ENCODE results near the gene TEX10.
"Not testable (repeated sequence)": the region's sequence is repeated elsewhere in the genome, so short reads cannot be mapped to it uniquely, and the experiment has no call there.

TEX10 gene

GRCh38 chr9:100346836-100347235 lies 5.9 kb downstream of the TEX10 start:
- no peak for DNase-seq (ENCODE audit: low read depth in 2 of 2)

- DNase-seq (ENCODE audit: low read depth in 2 of 2) = no peak
Observed at GRCh38 chr9:100341889-100342288, 10.9 kb downstream of the TEX10 start.

DNA sequence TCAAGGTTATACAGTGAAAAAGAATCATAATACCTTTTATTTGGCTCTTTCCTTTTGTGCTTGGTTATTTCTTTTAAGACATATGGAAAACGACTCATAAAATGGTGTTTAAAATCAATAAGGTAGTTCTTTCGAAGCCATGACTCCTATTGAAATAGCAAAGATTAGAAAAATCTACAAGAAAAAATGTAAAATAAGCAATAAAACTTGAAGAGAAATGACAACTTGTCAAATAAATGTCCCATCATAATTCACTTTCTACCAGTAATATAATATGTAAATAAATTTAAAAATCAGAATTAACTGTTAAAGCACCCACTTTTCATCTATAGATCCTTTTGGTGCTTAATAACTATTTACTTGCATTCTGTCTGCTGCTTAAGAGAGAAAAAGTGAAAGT lies 12.5 kb downstream of the TEX10 start:
- no peak for DNase-seq (ENCODE audit: low read depth in 2 of 2)

GRCh38 chr9:100338736-100339135 lies 14.0 kb downstream of the TEX10 start:
- DNase-seq (ENCODE audit: low read depth in 2 of 2) = not testable (repeated sequence)

- no peak for DNase-seq (ENCODE audit: low read depth in 2 of 2)
Observed at GRCh38 chr9:100324594-100325200, 28.0 kb downstream of the TEX10 start.

GRCh38 chr9:100322954-100323536 lies 29.7 kb downstream of the TEX10 start:
- no peak for DNase-seq (ENCODE audit: low read depth in 2 of 2)

- no peak for DNase-seq (ENCODE audit: low read depth in 2 of 2)
Observed at GRCh38 chr9:100317706-100318105, 35.0 kb downstream of the TEX10 start.

DNA sequence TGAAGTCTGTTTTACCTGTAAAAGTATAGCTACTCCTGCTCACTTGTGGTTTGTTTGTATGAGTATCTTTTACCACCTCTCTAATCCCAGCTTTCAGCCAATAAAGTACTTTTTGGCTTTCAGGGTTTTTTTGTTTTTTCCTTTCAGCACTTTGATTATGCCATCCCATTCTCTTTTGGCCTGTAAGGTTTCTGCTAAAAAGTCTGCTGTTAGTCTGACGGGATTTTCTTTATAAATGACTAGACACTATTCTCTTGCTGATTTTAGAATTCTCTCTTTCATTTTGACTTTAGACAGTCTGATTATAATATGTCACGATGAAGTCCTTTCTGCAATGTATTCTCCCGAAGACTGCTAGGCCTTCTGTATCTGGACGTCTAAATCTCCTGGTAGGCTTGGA lies 37.2 kb downstream of the TEX10 start:
- no peak for DNase-seq (ENCODE audit: low read depth in 2 of 2)

- DNase-seq (ENCODE audit: low read depth in 2 of 2) = no peak
Observed at GRCh38 chr9:100309992-100310391, 42.8 kb downstream of the TEX10 start.

DNA sequence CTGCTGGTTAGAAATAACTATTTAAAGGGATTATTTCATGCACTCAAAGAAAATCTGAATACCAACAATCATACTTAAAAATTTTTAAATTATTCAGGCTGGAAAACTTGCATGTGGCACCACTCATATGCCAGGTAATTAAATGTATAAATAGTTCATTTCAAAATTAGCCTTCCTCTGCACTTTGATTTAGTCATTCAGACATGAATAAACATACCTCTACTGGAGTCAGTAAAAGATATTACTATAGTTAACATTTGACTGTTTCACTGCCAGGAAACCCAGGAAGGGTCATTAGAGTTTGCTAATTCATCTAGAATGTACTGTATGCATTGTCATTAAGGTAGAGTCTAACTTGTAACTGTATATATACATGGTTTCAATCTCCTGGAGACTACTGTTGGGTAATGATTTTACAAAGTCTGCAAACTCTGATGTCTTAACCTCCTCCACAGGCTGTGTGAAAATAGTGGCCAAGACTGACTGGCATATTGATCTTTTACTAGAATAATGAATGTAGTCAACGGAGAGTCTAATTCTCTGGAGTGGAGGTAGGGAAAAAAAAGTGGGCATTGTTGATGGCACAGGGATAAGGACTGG lies 43.7 kb downstream of the TEX10 start:
- no peak for DNase-seq (ENCODE audit: low read depth in 2 of 2)

GRCh38 chr9:100307080-100307479 lies 45.7 kb downstream of the TEX10 start:
- no peak for DNase-seq (ENCODE audit: low read depth in 2 of 2)

- DNase-seq (ENCODE audit: low read depth in 2 of 2) = no peak
Observed at GRCh38 chr9:100306283-100306682, 46.5 kb downstream of the TEX10 start.

GRCh38 chr9:100303747-100304146 lies 49.0 kb downstream of the TEX10 start:
- no peak for DNase-seq (ENCODE audit: low read depth in 2 of 2)

- DNase-seq (ENCODE audit: low read depth in 2 of 2) = no peak
Observed at GRCh38 chr9:100298378-100298777, 54.4 kb downstream of the TEX10 start.

DNA sequence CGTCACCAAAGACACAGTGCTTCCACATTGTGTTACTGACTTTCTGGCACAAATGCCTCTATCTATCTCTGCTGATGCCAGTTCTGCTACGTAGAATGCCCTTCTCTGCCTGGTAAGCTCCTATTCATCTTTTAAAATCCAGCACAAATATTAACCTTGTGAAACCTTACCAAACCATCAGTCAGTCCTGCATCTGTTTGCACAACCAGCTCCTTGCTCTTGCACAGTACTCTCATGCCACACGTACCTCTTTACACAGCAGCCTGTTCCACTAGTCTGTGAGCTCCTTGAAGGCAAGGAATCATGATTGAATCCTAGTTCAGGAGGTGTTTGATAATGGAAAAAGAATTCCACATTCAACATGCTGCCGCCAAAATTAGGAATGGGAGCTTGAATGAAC lies 56.3 kb downstream of the TEX10 start:
- no peak for DNase-seq (ENCODE audit: low read depth in 2 of 2)

DNA sequence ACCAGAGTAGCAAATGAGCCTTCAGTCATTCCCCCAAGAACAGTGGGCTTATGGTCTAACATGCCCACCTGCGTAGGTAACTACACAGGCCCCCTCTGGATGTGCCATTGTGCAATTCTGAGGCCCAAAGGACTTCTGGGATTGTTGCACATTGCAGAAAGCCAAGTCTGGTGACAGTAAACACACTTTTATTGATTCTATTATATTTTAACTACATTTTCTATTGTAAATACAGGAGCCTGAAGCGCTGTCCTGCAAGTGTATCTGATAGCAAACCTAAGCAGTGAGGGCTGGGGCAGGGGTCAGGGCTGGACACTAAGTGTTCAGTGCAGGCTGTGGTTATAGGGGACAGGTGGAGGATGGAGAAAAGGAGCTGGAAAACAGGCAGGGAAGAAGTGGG lies 57.5 kb downstream of the TEX10 start:
- no peak for DNase-seq (ENCODE audit: low read depth in 2 of 2)

GRCh38 chr9:100294806-100295205 lies 57.9 kb downstream of the TEX10 start:
- no peak for DNase-seq (ENCODE audit: low read depth in 2 of 2)

- no peak for DNase-seq (ENCODE audit: low read depth in 2 of 2)
Observed at GRCh38 chr9:100294341-100294740, 58.4 kb downstream of the TEX10 start.

DNA sequence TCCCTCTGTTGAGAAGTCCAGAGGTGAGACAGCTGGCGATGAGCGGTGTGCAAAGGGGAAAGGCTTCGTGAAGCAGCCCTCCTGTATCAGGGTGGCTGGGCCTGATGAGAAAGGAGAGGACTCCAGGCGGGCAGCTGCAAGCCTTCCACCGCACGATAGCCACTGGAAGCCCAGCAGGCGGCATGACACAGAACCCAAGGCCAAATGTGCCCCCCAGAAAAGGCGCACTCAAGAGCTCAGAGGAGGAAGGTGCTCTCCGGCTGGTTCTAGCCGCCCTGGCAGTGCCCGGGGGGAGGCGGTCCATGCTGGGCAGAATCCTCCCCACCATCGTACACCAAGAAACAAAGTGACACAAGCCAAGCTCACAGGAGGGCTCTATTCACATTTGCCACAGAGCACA lies 60.3 kb downstream of the TEX10 start:
- DNase-seq (ENCODE audit: low read depth in 2 of 2) = no peak

DNA sequence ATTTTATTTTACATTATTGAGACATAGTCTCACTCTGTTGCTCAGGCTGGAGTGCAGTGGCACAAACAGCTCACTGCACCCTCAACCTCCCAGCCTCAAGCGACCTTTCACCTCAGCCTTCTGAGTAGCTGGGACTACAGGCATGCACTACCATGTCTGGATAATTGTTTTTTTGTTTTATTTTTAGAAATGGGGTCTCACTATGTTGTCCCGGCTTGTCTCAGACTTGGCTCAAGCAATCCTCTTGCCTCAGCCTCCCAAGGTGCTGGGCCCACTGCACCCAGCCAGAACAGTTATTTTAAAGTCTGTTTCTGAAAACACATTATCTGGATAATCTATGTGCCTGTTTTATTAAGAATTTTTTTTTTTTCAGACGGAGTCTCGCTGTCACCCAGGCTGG lies 62.0 kb downstream of the TEX10 start:
- DNase-seq (ENCODE audit: low read depth in 2 of 2) = no peak

- DNase-seq (ENCODE audit: low read depth in 2 of 2) = no peak
Observed at GRCh38 chr9:100287186-100287585, 65.6 kb downstream of the TEX10 start.

- no peak for DNase-seq (ENCODE audit: low read depth in 2 of 2)
Observed at GRCh38 chr9:100286257-100286656, 66.5 kb downstream of the TEX10 start.

DNA sequence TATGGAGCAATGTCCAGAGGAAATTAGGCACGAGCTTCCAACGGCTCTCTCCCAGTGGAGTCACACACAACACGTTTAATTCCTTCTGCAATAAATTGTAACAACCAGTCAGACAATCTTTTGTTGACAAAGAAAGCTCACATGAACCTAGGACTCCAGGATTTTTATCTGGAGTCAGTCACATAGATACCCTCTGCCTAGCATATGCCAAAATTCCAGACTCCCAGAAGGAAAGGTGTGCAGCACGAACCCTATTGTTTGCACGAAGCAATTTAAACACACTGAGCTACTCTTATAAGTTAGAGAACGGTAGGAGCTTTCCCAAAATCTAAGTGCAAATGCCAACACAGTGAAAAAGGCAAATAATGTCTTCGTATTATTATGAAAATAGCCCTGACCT lies 67.1 kb downstream of the TEX10 start:
- DNase-seq (ENCODE audit: low read depth in 2 of 2) = no peak

GRCh38 chr9:100285080-100285479 lies 67.7 kb downstream of the TEX10 start:
- no peak for DNase-seq (ENCODE audit: low read depth in 2 of 2)
